ENCODE results near the gene TTYH2. TPM values are rescaled to one million over a fixed set of nuclear protein-coding genes. Genes with fewer than 3 reads are reported as not detected.
"Not testable (repeated sequence)": the region's sequence is repeated elsewhere in the genome, so short reads cannot be mapped to it uniquely, and the experiment has no call there.

TTYH2 gene
- total and polyA plus RNA-seq, 7 donors = 0.60 to 10.0 (median 4.9) TPM

DNA sequence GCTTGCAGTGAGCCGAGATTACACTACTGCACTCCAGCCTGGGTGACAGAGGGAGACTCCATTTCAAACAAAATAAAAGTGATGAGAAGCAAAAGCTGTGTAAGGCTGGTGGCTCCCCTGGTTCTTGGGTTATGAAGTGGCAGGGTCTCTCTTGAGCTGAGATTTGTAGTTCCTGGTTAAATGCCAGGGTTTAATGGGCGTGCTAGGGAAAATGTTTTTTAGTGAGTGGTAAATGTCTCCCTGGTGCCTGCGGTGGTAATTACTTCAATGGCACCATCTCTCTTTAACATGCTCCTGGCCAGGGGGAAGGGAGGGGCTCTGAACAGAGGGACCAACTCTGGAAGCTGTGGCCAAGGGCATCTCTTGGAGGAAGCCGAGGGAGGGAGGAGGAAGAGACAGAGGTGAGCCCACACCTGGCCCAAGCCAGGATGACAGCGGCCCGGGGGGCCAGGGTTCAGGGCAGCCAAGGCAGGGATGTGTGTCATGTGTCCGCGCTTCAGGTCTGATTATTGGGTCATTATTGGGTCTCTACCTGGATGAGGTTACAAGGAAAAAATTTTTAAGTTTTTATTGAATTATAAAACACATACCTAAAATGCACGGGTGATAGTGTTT lies 27.7 kb upstream of the TTYH2 start:
- 47 to 72% methylated on average over 9 of the region's 9 CpGs for whole genome bisulfite sequencing, 2 donors
- peaks cover 6 to 47% (median 6%) of the 10 kb centered on the region in 3 donors for H3K27me3 ChIP-seq
- no peak for TF ChIP-seq CTCF (IDR thresholded peaks at IDR 0.05)
- no peak for TF ChIP-seq POLR2AphosphoS5 (IDR thresholded peaks at IDR 0.05)
- no peak for TF ChIP-seq POLR2A (IDR thresholded peaks at IDR 0.05)
- TF ChIP-seq EP300 (IDR thresholded peaks at IDR 0.05) = no peak
- no peak overlapping the region for H3K27ac ChIP-seq
- no peak for DNase-seq
- H3K9me3 ChIP-seq = no peaks in the 10 kb centered on the region
- no peaks in the 10 kb centered on the region for H3K4me1 ChIP-seq
- H3K36me3 ChIP-seq = no peaks in the 10 kb centered on the region
- H3K4me3 ChIP-seq = no peak overlapping the region
- intact Hi-C loops (cut with DNase I) = no loop called here

GRCh38 chr17:74186498-74186897 lies 26.9 kb upstream of the TTYH2 start:
- WGBS, 2 donors = 89 to 90% methylated on average over 20 of the region's 20 CpGs

DNA sequence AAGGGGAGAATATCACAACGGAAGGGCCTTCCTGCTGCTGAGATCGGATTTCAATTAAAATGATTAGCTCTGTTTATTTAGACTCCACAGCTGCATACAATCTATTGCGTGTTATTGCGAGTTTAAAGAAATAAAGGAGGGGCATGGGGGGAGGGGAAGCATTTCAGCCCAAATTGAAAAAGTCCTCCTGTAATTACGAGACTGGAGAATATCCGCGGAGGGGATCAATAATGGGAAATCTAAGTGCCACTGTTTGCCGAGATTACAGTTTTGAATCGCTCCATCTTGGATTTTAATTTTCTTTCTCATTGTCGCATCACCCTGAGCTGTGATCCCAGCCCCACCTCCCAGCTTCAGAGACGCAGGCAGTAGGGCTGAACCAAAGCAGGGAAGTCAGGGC lies 25.6 kb upstream of the TTYH2 start:
- intact Hi-C loops (cut with DNase I) = no loop called here
- Histone ChIP-seq H3K36me3 (no peaks in the 10 kb centered on the region), H3K4me1 (no peaks in the 10 kb centered on the region), H3K9me3 (no peaks in the 10 kb centered on the region), H3K4me3 (no peak overlapping the region), H3K27ac (no peak overlapping the region), H3K27me3 (peaks cover 0 to 31% (median 6%) of the 10 kb centered on the region in 3 donors)
- no peak for DNase-seq
- WGBS, 2 donors = 50 to 62% methylated on average over 11 of the region's 11 CpGs
- TF ChIP-seq POLR2AphosphoS5 (IDR thresholded peaks at IDR 0.05) (no peak), CTCF (IDR thresholded peaks at IDR 0.05) (no peak), POLR2A (IDR thresholded peaks at IDR 0.05) (no peak), EP300 (IDR thresholded peaks at IDR 0.05) (no peak)

More at GRCh38 chr17:74186498-74186897, 26.9 kb upstream of the TTYH2 start:
- Histone ChIP-seq H3K9me3 (no peaks in the 10 kb centered on the region), H3K4me3 (no peak overlapping the region), H3K27me3 (peaks cover 0 to 40% (median 6%) of the 10 kb centered on the region in 3 donors), H3K4me1 (no peaks in the 10 kb centered on the region), H3K36me3 (no peaks in the 10 kb centered on the region), H3K27ac (no peak overlapping the region)
- intact Hi-C loops (cut with DNase I) = no loop called here
- no peak for TF ChIP-seq POLR2A (IDR thresholded peaks at IDR 0.05)
- no peak for TF ChIP-seq CTCF (IDR thresholded peaks at IDR 0.05)
- TF ChIP-seq POLR2AphosphoS5 (IDR thresholded peaks at IDR 0.05) = no peak
- no peak for TF ChIP-seq EP300 (IDR thresholded peaks at IDR 0.05)
- DNase-seq = no peak

GRCh38 chr17:74188687-74189086 lies 24.7 kb upstream of the TTYH2 start:
- H3K27ac ChIP-seq; H3K36me3 ChIP-seq; H3K9me3 ChIP-seq; H3K4me1 ChIP-seq; DNase-seq; H3K4me3 ChIP-seq; intact Hi-C loops (cut with DNase I): not testable (repeated sequence)
- peaks cover 0 to 30% (median 6%) of the 10 kb centered on the region in 3 donors for H3K27me3 ChIP-seq
- 78 to 94% methylated on average over 4 of the region's 4 CpGs for WGBS, 2 donors

DNA sequence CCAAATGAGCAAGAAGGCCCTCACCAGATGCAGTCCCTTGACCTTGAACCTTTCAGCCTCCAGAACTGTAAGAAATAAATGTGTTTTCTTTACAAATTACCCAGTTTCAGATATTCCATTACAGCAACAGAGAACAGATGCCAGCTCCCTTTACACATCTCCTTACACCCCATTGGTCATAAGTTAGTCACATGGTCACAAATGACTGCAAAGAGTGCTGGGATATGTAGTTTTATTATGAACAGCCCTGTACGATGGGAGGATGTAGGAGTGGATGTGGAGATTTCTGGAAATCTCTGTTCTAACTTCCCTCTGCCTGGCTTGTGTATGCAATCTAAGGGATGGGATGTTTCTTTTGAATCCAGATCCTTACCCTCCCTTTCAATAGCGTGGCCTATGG lies 23.2 kb upstream of the TTYH2 start:
- Histone ChIP-seq H3K9me3 (no peaks in the 10 kb centered on the region), H3K27me3 (peaks cover 3 to 31% (median 6%) of the 10 kb centered on the region in 3 donors), H3K4me3 (no peak overlapping the region), H3K27ac (no peak overlapping the region), H3K4me1 (no peaks in the 10 kb centered on the region), H3K36me3 (no peaks in the 10 kb centered on the region)
- intact Hi-C loops (cut with DNase I) = no loop called here
- DNase-seq = no peak
- no peak for TF ChIP-seq POLR2AphosphoS5 (IDR thresholded peaks at IDR 0.05)
- TF ChIP-seq CTCF (IDR thresholded peaks at IDR 0.05) = no peak
- TF ChIP-seq POLR2A (IDR thresholded peaks at IDR 0.05) = no peak
- TF ChIP-seq EP300 (IDR thresholded peaks at IDR 0.05) = no peak
- WGBS, 2 donors = 41 to 48% methylated on average over 2 of the region's 2 CpGs

Data from sigmoid colon (tissue), 7 donors.